ENCODE measurements around the gene GRM4. TPM values are rescaled to one million over a fixed set of nuclear protein-coding genes. Genes with fewer than 3 reads are reported as not detected.

The GRM4 gene
- total RNA-seq, 1 donor, result under 0.01 TPM

DNA sequence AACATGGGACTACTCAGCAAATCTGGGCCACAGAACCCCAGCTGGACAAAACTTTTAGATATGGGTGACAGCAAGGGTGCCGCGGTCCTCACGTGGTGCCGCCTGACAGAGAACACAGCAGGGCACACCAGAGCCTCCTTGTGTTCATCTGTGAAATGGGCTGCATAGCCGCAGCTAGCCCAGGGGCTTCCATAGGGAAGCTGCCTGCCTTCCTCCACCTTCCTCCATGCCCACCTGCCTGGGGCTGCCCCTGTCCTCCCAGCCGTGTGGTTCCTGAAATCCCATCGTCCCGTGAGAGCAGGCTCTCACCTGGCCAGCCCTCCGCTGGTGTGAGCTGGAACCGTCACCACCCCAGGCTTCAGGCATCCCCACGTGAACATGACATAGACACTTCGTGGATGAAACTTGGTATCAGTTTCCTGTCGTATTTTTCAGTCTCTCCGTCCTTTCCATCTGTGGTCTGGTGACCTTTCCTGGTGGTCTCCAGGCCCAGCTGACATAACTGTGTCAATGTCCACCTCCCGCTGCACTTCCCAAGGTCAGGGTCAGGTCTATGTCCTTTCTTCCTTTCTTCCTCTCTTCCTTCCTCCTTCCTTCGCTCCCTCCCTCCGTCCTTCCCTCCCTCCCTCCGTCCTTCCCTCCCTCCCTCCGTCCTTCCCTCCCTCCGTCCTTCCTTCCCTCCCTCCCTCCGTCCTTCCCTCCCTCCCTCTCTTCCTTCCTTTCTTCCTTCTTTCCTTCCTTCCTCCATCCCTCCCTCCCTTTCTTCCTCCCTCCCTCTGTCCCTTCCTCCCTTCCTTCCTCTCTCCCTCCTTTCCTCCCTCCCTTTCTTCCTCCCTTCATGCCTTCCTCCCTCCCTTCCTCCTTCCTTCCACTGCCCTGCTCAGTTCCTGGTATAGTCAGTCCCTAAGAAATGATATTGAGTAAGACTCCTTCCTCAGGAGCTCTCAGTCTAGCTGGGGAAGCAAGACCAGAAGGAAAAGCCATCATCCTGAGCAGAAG is 78.8 kb downstream of the GRM4 start:
- DNase-seq (ENCODE audit: low read depth in 2 of 3, low spot score in 2 of 3), result no peak

- no peak for DNase-seq (ENCODE audit: low read depth in 2 of 3, low spot score in 2 of 3)
Measured at GRCh38 chr6:34066218-34066571, 79.7 kb downstream of the GRM4 start.

- DNase-seq (ENCODE audit: low read depth in 2 of 3, low spot score in 2 of 3), result no peak
Measured at GRCh38 chr6:34065466-34066217, 80.2 kb downstream of the GRM4 start.

DNA sequence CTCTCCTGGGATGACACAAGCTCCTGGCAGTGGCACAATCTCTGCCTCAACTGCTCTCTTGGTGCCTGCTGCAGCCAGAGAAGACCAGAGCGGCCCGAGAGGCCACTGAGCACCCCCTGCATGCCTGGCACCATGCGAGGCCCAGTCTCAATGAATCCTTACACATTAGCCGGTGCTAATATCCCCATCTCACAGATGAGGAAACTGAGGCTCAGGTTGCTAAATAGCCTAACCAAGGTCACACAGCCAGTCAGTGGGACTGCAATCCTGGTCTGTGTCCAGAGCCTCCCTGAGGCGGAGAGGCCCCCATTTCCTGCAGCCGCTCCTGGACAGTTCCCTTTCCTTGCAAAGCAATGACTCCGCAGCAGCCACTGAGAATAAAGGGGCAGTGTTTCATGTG is 81.2 kb downstream of the GRM4 start:
- no peak for DNase-seq (ENCODE audit: low read depth in 2 of 3, low spot score in 2 of 3)

- no peak for DNase-seq (ENCODE audit: low read depth in 2 of 3, low spot score in 2 of 3)
Measured at GRCh38 chr6:34063651-34064050, 82.2 kb downstream of the GRM4 start.

- no peak for DNase-seq (ENCODE audit: low read depth in 2 of 3, low spot score in 2 of 3)
Measured at GRCh38 chr6:34062815-34063214, 83.1 kb downstream of the GRM4 start.

DNA sequence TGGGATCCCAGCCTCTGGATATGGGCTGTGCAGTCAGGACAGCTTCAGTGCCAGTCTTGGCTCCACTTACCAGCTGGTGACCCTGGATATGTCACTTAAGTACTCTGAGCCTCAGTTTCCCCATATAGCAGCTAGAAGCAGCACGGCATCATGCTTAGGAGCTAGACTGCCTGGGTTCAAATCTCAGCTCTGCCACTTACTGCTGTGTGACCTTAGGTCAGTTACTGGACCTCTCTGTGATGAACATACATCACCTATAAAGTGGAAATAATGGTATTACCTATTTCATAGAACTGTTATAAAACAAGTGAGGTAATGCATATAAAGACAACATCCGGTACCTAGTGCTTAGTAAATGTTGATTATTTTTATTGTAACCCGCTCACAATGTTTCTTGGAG is 83.7 kb downstream of the GRM4 start:
- DNase-seq (ENCODE audit: low read depth in 2 of 3, low spot score in 2 of 3), result no peak

DNA sequence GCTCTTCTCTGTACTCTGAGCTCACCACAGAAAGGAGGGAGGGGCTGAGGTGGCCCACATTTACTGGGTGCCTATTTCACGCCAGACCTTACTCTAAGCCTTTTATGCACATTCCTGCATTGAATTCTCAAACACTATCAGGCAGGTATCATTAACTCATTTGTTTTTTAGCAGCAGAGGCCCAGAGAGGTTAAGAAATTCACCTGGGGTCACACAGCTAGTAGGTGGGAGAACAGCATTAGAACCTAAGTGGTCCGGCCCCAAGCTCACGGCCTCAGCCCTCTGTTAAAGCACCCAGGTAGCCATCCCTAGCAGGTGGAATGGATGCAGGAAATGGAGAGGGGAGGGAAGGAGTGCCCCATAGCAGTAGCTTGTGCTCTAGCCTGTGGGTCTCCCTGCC is 84.5 kb downstream of the GRM4 start:
- no peak for DNase-seq (ENCODE audit: low read depth in 2 of 3, low spot score in 2 of 3)

- no peak for DNase-seq (ENCODE audit: low read depth in 2 of 3, low spot score in 2 of 3)
Measured at GRCh38 chr6:34059914-34060313, 86.0 kb downstream of the GRM4 start.

GRCh38 chr6:34059136-34059731 is 86.7 kb downstream of the GRM4 start:
- DNase-seq (ENCODE audit: low read depth in 2 of 3, low spot score in 2 of 3), result no peak

GRCh38 chr6:34057790-34058189 is 88.1 kb downstream of the GRM4 start:
- no peak for DNase-seq (ENCODE audit: low read depth in 2 of 3, low spot score in 2 of 3)

DNA sequence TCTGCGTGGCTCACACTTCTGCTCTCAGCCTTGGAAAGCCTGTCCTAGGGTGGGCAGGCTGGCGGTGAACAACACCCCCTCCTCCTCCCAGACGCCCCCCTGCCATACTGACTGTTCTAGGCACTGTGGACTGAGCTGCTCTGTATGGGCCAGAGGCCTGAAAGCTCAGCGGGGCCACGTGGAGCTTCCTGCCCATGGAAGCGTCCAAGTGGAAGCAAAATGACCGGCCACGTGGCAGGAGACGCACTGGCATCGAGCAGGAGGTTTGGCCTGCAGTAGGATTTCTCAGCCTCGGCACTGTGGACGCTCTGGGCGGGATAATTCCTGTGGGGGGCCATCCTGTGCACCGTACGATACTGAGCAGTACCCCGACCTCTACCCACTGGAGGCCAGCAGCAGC is 88.7 kb downstream of the GRM4 start:
- no peak for DNase-seq (ENCODE audit: low read depth in 2 of 3, low spot score in 2 of 3)

DNA sequence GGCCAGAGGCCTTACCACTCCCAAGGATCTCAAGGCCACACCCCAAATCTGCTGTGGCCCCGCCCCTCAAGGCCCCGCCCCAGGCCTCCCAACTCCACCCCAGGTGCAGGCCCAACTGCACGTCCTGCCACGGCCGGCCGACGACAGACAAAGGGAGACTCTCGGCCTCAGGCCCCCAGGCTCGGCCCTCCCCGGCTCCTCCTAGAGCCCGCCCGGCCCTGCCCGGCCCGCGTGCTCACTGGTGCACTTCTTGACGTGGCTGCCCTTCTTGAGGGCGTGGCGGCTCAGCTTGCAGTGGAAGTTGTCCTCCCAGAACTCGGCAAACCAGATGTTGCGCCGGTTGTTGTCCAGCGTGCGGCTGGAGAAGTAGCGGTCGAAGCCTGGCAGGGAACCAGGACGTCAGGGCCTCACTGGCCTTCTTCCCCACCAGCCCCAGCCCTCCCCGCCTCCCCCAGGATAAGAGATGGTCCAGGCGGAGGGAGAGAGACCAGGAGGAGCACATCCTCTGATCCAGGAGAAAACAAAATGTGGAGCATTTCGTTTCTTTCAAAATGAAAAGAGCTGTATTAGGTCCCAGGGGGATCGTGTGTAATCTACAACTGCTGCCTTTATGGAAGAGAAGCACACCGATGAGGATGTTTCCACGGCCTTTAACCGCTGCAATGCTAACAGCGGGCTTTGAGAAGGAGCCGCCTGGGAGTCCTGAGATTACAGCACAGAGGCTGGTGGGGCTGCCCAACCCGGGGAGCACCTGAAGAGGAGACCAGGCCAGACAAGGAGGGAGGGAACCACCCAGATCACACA is 89.4 kb downstream of the GRM4 start:
- no peak for DNase-seq (ENCODE audit: low read depth in 2 of 3, low spot score in 2 of 3)

- DNase-seq (ENCODE audit: low read depth in 2 of 3, low spot score in 2 of 3), result peak; percentile 23 to 85 (median 79)
Measured at GRCh38 chr6:34055223-34055933, 90.5 kb downstream of the GRM4 start.

DNA sequence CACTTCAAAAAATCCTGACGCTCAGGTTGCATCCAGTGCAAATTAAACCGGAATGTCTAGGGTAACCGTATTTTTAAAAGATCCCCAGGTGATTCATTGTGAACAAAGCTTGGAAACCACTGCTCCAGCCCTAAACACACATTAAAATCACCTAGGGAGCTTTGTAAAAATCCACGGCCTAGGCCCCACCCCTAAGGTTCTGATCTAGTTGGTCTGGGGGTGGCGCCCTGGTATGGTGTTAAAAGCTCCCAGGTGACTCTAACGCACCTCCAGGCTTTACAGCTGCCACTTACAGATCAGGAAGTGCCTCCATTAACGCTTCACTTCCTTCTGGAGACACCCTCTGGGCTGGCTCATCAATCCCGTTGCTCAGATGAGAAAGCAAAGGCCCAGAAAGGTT is 92.2 kb downstream of the GRM4 start:
- DNase-seq (ENCODE audit: low read depth in 2 of 3, low spot score in 2 of 3), result no peak

- DNase-seq (ENCODE audit: low read depth in 2 of 3, low spot score in 2 of 3), result no peak
Measured at GRCh38 chr6:34052918-34053608, 92.8 kb downstream of the GRM4 start.

- DNase-seq (ENCODE audit: low read depth in 2 of 3, low spot score in 2 of 3), result no peak
Measured at GRCh38 chr6:34052071-34052825, 93.6 kb downstream of the GRM4 start.

- DNase-seq (ENCODE audit: low read depth in 2 of 3, low spot score in 2 of 3), result no peak
Measured at GRCh38 chr6:34051331-34051919, 94.5 kb downstream of the GRM4 start.

Data from hematopoietic multipotent progenitor cell (in vitro differentiated cells).